SK-N-MC (cell line): ENCODE measurements around the gene TBC1D3I.
"Not testable (repeated sequence)": the region's sequence is repeated elsewhere in the genome, so short reads cannot be mapped to it uniquely, and the experiment has no call there.

Experiments
- EZH2 ChIP-seq: fragments of 200-600 bp; sonication (generic); IDR thresholded peaks from one replicate; pipeline ENCODE4 v1.6.1; 2017; ENCODE audit warnings: antibody characterized with exemption
- FOXP2 ChIP-seq: optimal IDR thresholded peaks from 2 replicates; pipeline ENCODE3; 2011; ENCODE audit warnings: mild to moderate bottlenecking, moderate library complexity; ENCODE audit not compliant: insufficient read depth; ENCODE audit errors: extremely low read length, control extremely low read depth
- POLR2AphosphoS5 ChIP-seq: IDR thresholded peaks from 2 replicates; pipeline ENCODE4 v1.6.1; 2012; ENCODE audit warnings: mild to moderate bottlenecking, low read depth, low read length, borderline replicate concordance

- TF ChIP-seq POLR2AphosphoS5, EZH2, FOXP2: not testable (repeated sequence)
These were observed 57.9 kb downstream of the TBC1D3I start for GRCh38 chr17:36206486-36206821.
